Measurements from ENCODE around the gene ZNF225.
"Not testable (repeated sequence)": the region's sequence is repeated elsewhere in the genome, so short reads cannot be mapped to it uniquely, and the experiment has no call there.

DNA sequence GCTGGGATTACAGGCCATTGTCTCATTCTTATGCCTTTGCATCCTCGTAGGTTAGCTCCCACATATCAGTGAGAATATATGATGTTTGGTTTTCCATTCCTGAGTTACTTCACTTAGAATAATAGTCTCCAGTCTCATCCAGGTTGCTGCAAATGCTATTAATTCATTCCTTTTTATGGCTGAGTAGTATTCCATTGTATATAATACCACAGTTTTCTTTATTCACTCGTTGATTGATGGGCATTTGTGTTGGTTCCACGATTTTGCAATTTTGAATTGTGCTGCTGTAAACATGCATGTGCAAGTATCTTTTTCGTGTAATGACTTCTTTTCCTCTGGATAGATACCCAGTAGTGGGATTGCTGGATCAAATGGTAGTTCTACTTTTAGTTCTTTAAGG lies 8.0 kb downstream of the ZNF225 start:
- not testable (repeated sequence) for TF ChIP-seq EP300, POLR2A (IDR thresholded peaks at IDR 0.05)
- TF ChIP-seq, protein P1, sequence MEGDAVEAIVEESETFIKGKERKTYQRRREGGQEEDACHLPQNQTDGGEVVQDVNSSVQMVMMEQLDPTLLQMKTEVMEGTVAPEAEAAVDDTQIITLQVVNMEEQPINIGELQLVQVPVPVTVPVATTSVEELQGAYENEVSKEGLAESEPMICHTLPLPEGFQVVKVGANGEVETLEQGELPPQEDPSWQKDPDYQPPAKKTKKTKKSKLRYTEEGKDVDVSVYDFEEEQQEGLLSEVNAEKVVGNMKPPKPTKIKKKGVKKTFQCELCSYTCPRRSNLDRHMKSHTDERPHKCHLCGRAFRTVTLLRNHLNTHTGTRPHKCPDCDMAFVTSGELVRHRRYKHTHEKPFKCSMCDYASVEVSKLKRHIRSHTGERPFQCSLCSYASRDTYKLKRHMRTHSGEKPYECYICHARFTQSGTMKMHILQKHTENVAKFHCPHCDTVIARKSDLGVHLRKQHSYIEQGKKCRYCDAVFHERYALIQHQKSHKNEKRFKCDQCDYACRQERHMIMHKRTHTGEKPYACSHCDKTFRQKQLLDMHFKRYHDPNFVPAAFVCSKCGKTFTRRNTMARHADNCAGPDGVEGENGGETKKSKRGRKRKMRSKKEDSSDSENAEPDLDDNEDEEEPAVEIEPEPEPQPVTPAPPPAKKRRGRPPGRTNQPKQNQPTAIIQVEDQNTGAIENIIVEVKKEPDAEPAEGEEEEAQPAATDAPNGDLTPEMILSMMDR (IDR thresholded peaks at IDR 0.05), result not testable (repeated sequence)

All from tibial nerve (tissue), 4 donors.